ENCODE measurements around the gene TROAP.
"Not testable (repeated sequence)": the region's sequence is repeated elsewhere in the genome, so short reads cannot be mapped to it uniquely, and the experiment has no call there.

The TROAP gene

DNA sequence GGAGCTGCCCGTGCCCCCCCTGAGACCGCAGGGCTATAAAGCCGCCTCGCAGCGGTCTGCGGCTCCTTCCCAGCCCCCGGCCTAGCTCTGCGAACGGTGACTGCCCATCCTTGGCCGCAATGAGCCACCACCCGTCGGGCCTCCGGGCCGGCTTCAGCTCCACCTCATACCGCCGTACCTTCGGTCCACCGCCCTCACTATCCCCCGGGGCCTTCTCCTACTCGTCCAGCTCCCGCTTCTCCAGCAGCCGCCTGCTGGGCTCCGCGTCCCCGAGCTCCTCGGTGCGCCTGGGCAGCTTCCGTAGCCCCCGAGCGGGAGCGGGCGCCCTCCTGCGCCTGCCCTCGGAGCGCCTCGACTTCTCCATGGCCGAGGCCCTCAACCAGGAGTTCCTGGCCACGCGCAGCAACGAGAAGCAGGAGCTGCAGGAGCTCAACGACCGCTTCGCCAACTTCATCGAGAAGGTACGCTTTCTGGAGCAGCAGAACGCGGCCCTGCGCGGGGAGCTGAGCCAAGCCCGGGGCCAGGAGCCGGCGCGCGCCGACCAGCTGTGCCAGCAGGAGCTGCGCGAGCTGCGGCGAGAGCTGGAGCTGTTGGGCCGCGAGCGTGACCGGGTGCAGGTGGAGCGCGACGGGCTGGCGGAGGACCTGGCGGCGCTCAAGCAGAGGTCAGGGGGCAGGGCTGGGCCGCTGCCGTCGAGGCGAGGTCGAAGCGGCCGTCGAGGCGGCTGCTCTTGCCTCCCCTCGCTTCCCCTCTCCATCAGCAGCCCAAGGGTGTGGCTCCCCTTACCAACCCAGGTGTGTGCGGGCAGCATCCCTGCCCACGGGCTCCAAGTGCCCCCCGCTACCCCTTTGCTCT, 27.7 kb upstream of the TROAP start, which contains the start of gene PRPH:
Gene PRPH, plus strand, starts transcription at position 66 of the 855 bp plus-strand sequence. Its CDS starts 54 bp downstream, at position 120.
- peak; percentile 33 for DNase-seq (ENCODE audit: low read depth, low spot score)

DNA sequence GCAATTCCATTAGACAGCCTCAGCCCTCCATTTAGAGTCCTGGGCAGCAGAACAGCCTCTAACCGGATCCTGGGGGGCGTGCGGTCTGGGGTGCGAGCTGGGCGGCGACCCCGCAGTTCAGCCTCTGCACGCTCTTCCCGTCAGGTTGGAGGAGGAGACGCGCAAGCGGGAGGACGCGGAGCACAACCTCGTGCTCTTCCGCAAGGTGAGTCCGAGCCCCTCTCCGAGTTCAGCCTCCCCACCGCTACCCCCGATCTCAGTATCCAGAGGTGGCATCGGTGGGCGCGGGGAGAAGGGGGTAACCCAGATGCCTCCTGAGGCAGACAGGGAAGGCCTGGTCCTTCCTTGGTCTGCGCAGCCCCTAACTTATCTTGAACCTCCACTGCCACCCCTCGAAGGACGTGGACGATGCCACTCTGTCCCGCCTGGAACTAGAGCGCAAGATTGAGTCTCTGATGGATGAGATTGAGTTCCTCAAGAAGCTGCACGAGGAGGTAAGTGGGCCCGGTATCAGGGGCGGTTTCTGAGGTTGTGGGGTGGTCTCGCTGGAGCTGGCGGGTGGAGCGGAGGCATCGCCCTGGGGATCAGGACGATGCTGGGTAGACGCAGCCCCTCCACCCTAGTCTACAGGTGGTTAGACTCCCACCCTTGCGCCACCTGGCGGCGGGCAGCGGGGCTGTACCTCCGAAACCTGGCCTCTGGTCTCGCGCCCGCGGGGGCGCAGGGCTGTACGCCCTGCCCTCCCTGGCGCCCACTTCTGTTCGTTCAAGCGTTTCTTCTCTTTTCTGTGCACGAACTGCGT, 26.8 kb upstream of the TROAP start:
- DNase-seq (ENCODE audit: low read depth, low spot score), result peak; percentile 58

DNA sequence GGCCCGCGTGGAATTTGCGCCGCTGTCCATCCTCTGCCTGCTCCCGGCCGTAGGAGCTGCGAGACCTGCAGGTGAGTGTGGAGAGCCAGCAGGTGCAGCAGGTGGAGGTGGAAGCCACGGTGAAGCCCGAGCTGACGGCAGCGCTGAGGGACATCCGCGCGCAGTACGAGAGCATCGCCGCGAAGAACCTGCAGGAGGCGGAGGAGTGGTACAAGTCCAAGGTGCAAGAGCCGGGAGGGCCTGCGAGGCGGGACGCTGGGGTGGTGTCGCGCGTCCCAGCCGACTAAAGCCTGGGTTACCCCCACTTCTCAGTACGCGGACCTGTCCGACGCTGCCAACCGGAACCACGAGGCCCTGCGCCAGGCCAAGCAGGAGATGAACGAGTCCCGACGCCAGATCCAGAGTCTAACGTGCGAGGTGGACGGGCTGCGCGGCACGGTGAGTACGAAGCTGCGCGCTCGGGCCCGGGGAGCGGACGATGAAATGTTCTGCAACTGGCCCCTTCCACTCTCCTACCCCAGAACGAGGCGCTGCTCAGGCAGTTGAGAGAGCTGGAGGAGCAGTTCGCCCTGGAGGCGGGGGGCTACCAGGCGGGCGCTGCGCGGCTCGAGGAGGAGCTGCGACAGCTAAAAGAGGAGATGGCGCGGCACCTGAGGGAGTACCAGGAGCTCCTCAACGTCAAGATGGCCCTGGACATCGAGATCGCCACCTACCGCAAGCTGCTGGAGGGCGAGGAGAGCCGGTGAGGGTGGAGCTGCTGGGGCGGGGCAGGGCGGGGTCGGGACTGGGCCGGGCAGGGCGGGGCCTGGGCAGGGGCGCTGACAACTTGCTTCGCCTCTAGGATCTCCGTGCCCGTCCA, 26.0 kb upstream of the TROAP start:
- DNase-seq (ENCODE audit: low read depth, low spot score), result no peak

DNA sequence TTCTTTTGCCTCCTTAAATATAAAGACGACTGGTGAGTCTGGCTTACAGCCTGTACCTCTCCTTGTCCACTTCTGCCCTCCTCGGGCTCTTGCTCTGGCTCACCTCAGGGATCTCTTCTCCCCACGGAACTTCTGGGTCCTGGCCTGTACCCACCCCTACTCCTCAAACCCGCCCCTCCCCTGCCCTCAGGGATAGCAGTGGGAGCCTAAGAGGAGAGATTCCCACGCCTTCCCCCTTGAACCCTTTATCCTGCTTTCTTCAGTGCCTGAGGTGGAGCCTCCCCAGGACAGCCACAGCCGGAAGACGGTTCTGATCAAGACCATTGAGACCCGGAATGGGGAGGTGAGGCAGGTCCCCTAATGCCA, 25.4 kb upstream of the TROAP start:
- DNase-seq (ENCODE audit: low read depth, low spot score), result no peak

DNA sequence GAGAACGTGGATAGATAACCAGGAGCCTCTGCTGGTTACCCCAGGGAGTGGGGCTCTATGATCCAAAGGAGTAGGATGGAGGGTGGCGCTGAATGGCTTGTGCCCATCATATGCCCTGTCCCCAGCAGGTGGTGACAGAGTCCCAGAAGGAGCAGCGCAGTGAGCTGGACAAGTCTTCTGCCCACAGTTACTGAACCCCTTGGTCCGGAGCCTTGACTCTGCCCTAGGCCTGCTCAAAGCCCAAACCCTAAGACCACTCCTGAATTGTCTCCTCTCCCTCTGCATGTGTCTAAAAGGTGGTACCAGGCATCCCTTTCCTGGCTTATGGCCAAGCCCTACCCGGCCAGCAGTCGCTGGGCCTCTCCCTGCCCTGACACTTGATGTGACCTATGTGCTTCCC, 24.9 kb upstream of the TROAP start:
- DNase-seq (ENCODE audit: low read depth, low spot score), result no peak

DNA sequence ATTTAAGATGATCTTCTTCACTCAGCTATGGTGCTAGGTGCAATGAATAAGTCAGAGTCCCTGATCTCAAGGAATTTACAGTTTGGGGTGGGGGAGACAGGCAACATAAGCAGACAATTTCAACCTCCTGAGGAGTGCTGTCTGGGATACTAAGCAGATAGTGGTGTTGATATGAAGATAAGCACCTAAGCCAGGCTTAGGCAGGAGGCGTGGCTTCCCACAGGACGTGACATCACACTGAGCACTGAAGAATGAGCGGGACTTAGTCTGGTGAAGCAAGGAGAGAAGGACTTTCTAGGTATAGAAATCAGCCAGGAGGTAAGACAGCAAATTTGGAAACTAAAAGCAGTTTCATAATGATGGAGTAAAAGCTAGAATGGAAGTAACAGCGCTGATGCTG, 21.3 kb upstream of the TROAP start:
- no peak for DNase-seq (ENCODE audit: low read depth, low spot score)

DNA sequence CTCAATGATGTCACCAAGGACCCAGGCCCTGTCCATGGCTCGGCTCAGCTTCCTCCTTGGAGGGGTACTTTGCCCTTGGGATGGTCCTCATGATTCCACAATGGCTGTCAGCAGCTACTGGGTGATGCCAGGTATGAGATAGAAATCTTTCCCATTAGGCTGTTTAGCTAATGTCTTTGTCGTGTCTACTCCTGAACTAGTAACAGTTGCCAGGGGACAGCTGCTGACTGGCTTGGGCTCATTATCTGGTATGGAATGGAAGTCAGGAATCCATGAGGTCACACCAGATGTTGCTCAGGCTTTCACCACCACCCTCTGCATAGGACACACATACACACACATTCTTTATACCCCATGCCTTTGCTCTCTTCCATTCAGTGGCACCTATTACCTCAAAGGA, 18.9 kb upstream of the TROAP start:
- no peak for DNase-seq (ENCODE audit: low read depth, low spot score)

DNA sequence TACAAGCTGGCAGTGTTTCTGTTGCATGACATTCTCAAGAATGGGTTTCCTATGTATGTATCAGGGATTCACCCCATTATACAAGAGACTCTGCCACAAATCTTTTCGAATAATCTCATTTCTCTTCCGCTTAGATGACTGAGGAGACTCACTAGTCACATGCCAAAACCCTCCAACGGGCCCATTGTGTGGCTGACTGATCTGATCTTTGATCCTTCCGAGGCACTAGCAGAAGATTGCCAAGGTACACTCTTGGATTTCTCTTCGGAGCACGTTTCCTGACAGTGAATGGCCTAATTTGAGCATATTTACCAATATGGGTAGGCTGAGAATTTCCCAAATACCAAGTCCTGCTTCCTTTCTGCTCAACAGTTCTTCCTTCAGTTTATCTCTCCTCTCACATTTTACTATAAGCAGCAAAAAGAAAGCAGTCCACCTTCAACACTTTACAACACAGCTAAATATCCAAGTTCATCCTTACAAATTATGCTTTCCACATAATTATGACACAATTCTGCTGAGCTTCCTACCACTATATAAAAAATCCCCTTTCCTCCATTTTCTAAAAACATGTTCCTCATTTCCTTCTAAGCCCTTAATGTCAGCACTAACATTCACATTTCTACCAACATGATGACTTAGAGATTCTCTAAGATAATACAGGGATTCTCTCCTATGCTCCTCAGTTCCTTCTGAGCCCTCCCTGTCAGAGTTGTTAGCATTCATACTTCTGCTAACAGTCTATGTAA, 17.1 kb upstream of the TROAP start:
- DNase-seq (ENCODE audit: low read depth, low spot score), result no peak

DNA sequence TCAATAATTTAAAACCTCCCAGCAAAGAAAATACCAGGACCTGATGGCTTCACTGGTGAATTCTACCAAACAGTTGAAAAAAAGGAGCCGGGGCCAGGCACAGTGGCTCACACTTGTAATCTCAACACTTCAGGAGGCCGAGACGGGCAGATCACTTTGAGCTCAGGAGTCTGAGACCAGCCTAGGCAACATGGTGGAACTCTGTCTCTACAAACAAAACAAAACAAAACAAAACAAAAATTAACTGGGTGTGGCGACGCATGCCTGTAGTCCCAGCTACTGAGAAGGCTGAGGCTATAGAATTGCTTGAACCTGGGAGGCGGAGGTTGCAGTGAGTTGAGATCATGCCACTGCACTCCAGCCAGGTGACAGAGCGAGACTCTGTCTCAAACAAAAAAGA, 13.7 kb upstream of the TROAP start:
- DNase-seq (ENCODE audit: low read depth, low spot score), result no peak

DNA sequence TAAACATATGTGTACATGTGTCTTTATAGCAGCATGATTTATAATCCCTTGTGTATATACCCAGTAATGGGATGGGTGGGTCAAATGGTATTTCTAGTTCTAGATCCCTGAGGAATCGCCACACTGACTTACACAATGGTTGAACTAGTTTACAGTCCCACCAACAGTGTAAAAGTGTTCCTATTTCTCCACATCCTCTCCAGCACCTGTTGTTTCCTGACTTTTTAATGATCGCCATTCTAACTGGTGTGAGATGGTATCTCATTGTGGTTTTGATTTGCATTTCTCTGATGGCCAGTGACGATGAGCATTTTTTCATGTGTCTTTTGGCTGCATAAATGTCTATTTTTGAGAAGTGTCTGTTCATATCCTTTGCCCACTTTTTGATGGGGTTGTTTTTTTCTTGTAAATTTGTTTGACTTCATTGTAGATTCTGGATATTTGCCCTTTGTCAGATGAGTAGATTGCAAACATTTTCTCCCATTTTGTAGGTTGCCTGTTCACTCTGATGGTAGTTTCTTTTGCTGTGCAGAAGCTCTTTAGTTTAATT, 12.5 kb upstream of the TROAP start:
- DNase-seq (ENCODE audit: low read depth, low spot score), result not testable (repeated sequence)

DNA sequence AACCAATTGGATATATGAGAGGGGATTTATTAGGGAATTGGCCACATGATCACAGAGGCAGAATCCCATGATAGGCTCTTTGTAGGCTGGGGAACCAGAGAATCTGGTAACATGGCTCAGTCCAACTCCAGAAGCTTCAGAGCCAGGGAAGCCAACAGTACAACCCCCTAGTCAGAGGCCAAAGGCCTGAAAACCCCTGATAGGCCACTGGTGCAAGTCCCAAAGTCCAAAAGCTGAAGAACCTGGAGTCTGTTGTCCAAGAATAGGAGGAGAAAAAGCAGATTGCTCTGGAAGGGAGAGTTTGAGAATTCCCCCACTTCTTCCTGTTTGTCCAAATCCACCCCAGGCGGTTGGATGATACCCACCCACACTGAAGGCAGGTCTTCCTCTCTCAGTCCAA, 8.2 kb upstream of the TROAP start:
- no peak for DNase-seq (ENCODE audit: low read depth, low spot score)

DNA sequence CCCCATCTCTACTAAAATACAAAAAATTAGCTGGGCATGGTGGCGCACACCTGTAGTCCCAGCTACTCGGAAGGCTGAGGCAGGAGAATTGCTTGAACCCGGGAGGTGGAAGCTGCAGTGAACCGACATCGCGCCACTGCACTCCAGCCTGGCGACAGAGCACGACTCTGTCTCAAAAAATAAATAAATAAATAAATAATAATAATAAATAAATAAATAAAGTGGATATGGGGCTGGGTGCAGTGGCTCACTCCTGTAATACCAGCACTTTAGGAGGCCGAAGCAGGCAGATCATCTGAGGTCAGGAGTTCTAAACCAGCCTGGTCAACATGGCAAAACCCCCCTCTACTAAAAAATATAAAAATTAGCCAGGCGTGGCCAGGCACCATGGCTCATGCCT, 5.9 kb upstream of the TROAP start:
- not testable (repeated sequence) for DNase-seq (ENCODE audit: low read depth, low spot score)

DNA sequence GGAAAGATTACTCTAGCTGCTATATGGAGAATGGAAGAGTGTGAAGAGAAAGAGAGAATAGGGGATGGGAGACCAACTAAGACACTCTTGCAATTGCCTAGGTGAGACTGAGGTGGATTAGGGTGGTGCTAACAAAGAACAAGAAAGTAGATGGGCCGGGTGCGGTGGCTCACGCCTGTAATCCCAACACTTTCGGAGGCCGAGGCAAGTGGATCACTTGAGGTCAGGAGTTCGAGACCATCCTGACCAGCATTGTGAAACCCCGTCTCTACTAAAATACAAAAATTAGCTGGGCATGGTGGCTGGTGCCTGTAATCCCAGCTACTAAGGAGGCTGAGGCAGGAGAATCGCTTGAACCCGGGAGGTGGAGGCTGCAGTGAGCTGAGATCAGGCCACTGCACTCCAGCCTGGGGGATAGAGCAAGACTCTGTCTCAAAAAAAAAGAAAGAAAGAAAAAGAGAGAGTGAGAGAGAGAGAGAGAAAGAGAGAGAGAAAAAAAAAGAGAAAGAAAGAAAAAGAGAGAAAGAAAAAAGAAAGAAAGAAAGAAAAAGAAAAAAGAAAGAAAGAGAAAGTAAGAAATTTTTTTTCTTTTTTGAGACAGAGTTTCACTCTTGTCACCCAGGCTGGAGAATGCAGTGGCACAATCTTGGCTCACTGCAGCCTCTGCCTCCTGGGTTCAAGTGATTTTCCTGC, 2.5 kb upstream of the TROAP start:
- DNase-seq (ENCODE audit: low read depth, low spot score), result not testable (repeated sequence)

DNA sequence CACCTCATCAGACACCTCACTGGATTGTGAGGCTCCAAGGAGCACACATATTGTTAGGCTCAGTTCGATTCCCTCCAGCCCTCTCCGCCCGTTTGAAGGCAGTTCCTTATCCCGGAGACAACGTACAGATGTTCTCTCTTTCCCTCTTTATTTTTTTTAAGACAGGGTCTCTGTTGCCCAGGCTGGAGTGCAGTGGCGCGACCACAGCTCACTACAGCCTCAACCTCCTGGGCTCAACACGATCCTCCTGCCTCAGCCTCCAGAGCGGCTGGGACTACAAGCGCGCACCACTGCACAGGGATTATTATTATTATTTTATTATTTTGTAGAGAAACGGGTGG, 718 bp upstream of the TROAP start:
- DNase-seq (ENCODE audit: low read depth, low spot score), result no peak

DNA sequence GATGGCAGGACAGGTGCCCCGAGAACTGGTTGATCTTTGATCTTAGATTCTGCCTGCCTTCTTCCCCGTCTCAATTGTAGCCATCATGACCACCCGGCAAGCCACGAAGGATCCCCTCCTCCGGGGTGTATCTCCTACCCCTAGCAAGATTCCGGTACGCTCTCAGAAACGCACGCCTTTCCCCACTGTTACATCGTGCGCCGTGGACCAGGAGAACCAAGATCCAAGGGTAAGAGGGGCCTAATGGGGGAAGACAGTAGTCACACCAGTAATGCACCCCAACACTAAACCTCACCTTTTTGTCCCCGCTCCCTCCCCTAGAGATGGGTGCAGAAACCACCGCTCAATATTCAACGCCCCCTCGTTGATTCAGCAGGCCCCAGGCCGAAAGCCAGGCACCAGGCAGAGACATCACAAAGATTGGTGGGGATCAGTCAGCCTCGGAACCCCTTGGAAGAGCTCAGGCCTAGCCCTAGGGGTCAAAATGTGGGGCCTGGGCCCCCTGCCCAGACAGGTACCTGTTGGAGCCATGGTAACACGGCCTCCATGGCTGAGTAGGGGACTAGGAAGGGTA, 556 bp downstream of the TROAP start:
- DNase-seq (ENCODE audit: low read depth, low spot score), result no peak

DNA sequence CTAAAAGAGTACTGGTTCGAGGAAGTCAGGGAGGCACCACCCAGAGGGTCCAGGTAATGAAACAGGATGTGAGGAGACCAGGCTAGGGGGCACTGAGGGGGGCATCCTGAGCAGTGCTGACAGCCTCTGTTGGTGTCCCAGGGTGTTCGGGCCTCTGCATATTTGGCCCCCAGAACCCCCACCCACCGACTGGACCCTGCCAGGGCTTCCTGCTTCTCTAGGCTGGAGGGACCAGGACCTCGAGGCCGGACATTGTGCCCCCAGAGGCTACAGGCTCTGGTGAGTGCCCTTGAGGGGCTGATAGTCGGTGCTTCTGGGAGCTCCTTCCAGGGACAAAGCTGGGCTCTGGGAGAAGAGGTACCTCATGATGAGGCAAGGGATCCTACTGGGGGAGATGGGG, 2.6 kb downstream of the TROAP start:
- no peak for DNase-seq (ENCODE audit: low read depth, low spot score)

DNA sequence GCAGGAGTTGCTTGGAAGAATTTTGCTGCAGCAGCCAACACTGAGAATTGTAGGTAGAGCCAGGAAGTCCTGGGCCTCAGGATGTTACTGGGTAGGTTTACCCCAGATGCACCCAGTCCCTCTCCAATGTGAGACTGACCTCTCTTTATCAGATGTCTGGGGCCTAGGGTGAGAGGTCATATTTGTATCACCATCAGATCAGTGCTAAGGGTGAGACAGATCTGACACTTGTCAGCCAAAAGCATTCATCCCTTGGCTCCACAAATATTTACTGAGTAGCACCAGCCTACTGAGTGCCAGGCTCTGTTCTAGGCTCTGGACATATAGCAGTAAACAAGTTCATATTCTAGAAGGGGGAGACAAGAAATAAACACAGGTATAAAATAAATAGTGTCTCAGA, 4.3 kb downstream of the TROAP start:
- no peak for DNase-seq (ENCODE audit: low read depth, low spot score)

DNA sequence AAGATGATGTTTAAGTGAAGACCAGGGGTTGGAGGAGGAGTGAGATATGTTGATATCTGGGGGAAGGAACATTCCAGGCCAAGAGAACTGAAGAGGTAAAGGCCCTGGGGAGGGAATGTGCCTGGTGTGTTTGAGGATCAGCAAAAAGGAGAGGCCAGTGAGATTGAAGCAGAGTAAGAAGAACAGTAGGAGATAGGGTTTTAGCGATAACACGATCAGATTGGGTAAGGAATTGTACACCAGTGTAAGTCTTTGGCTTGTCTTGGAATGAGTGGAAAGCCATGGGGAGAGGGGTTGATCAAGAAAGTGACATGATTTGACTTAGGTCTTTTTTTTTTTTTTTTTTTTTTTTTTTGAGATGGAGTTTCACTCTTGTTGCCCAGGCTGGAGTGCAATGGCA, 4.8 kb downstream of the TROAP start:
- DNase-seq (ENCODE audit: low read depth, low spot score), result no peak

DNA sequence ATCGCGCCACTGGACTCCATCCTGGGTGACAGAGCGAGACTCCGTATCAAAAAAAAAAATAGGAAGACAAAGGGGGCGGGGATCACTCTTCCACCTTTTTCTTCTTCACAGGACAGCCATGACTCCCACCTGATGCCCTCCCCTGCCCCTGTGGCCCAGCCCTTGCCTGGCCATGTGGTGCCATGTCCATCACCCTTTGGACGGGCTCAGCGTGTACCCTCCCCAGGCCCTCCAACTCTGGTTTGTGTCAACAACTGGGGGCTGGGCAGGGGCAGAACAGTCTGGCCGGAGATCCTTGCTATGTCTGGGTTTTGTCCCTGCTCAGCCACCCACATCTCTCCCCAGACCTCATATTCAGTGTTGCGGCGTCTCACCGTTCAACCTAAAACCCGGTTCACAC, 5.8 kb downstream of the TROAP start:
- no peak for DNase-seq (ENCODE audit: low read depth, low spot score)

DNA sequence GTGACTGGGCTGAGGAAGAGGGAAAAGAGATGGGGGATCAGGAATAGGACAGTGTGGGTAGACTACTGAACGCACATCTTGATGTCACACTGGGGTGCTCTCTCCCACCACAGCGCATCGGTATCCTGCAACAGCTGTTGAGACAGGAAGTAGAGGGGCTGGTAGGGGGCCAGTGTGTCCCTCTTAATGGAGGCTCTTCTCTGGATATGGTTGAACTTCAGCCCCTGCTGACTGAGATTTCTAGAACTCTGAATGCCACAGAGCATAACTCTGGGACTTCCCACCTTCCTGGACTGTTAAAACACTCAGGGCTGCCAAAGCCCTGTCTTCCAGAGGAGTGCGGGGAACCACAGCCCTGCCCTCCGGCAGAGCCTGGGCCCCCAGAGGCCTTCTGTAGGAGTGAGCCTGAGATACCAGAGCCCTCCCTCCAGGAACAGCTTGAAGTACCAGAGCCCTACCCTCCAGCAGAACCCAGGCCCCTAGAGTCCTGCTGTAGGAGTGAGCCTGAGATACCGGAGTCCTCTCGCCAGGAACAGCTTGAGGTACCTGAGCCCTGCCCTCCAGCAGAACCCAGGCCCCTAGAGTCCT, 7.1 kb downstream of the TROAP start:
- DNase-seq (ENCODE audit: low read depth, low spot score), result no peak
